Vagina (tissue), 2 donors: ENCODE results near the gene MYH9. TPM values are rescaled to one million over a fixed set of nuclear protein-coding genes. Genes with fewer than 3 reads are reported as not detected.

ENCODE experiments used
- DNase-seq, 2 donors: peaks; one replicate each; pipeline ENCODE4 v3.0.0-alpha.2; 2017; ENCODE audit errors: extremely low spot score in 2 of 2
- H3K27ac ChIP-seq: fragments of 200-600 bp; sonication (generic); one replicate; pipeline ENCODE4 v1.5.1; 2019
- H3K27me3 ChIP-seq: fragments of 200-600 bp; sonication (generic); one replicate; pipeline ENCODE4 v1.5.1; 2019
- H3K36me3 ChIP-seq, 2 donors: fragments of 200-600 bp; sonication (generic); one replicate each; pipeline ENCODE4 v1.5.1; 2017 to 2019
- H3K4me1 ChIP-seq: fragments of 200-600 bp; sonication (generic); one replicate; pipeline ENCODE4 v1.5.1; 2019
- H3K4me3 ChIP-seq, 2 donors: fragments of 200-600 bp; sonication (generic); 1 replicate in 1 of 2; 2 replicates in 1 of 2; pipeline ENCODE4 v1.5.1; 2016 to 2019
- H3K9me3 ChIP-seq: fragments of 200-600 bp; sonication (generic); one replicate; pipeline ENCODE4 v1.5.1; 2019
- POLR2A ChIP-seq, 2 donors: fragments of 450-650 bp; IDR thresholded peaks; one replicate each; pipeline ENCODE4 v1.6.1; 2017; ENCODE audit warnings: antibody characterized with exemption in 2 of 2, mild to moderate bottlenecking in 2 of 2, moderate library complexity in 2 of 2
- POLR2AphosphoS5 ChIP-seq, 2 donors: sonication (generic); formaldehyde crosslinking; IDR thresholded peaks; one replicate each; pipeline ENCODE4 v1.9.0; 2017; ENCODE audit warnings: antibody characterized with exemption in 2 of 2, mild to moderate bottlenecking in 2 of 2, low read depth in 1 of 2; ENCODE audit not compliant: insufficient read depth in 1 of 2
- intact Hi-C: fragments of 100-400 bp; cut with DNase I; formaldehyde crosslinking; loops from one replicate; pipeline ENCODE4 v1.15.1; 2023
- total RNA-seq: library from RNA; depleted of rRNA; stranded (reverse); fragments of >200 nt; gene quantifications from one replicate; pipeline ENCODE4 v1.2.3, GENCODE V29; 2016
- TF ChIP-seq, protein P1 (sequence below), 3 experiments: fragments of 450-650 bp in 2 of 3; fragments of 200-600 bp in 1 of 3; sonication (generic) in 1 of 3; IDR thresholded peaks; one replicate each; pipeline ENCODE4 v1.5.1; 2017 to 2019; ENCODE audit warnings: antibody characterized with exemption in 3 of 3, mild to moderate bottlenecking in 2 of 3, moderate library complexity in 2 of 3

Gene MYH9
- total RNA-seq, 1 donor from 2014 or later = 333 TPM

DNA sequence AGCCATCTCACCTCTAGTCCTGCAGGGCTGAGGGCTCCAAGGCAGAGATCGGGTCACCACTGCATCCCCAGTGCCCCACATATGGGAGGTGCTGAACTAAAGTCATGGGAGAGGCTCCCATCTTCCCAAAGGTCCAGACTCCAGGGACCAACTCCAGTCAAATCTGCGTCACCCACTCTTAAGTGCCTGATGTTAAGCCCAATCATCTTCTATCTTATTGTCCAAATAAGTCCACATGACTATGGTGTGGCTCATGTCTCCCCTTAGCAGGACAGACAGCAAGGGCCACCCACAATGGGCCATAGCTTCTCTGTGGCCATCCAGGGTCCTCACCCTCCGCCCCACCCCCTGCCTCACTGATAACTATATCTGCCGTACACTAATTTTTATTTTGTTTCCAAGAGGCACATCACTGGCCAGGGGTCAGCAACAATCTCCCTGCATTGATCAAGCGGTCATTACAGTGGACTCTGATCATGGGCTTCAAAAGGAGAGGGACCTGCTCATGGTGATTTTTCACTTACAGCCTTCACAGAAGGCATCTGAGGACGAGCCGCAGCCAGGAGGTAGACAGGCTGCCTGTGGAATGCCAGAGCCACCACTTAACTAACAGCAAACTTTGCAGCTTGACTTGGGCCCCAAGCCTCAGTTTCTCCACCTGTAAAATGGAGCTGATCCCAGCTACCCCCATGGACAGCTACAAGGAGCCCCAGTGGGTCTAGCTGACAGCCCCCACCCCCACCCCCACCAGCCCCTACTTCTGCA is 23.3 kb downstream of the MYH9 start:
- Histone ChIP-seq H3K4me1 (peaks cover 100% of the 10 kb centered on the region), H3K9me3 (no peaks in the 10 kb centered on the region), H3K27me3 (no peaks in the 10 kb centered on the region), H3K36me3 (no peaks in the 10 kb centered on the region), H3K4me3 (no peak overlapping the region), H3K27ac (peak overlapping the region; percentile 93)
- intact Hi-C loops = loop anchor here (5.0 kb wide), 1 partner anchor 32 kb away; no protein-coding TSS in a partner anchor
- TF ChIP-seq POLR2A (IDR thresholded peaks at IDR 0.05) = no peak
- DNase-seq = no peak

DNA sequence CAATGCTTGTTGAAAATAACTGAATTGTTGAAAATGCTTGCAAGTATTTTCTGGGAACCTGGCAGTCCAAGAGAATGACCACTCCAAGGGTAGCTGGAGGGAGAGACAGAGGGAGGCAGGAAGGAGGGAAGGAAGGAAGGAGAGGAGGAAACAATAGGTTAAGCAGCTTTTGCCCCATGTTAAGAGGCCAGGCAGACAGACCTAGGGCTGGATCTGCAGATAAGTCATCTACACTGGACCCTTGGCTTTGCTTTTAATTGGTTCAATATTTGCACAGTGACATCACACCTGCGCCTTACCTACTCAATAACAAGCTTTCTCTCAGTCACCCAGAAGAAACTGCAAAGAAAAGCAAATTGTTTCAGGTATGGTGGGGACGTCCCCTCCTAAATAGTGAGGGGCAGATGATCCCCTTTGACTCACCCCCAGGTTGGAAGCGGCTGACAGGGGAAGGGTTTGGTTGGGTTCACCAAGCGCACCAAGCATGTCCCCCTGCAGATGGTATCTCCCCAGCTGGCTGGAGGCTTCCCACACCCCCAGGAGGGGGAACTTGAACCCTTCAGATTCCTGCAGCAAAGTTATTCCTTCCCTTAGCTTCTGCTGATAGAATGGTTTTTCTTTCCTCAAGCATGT is 24.3 kb downstream of the MYH9 start:
- Histone ChIP-seq H3K9me3 (no peaks in the 10 kb centered on the region), H3K36me3 (no peaks in the 10 kb centered on the region), H3K4me1 (peaks cover 100% of the 10 kb centered on the region), H3K27me3 (no peaks in the 10 kb centered on the region), H3K27ac (peak overlapping the region; percentile 93), H3K4me3 (no peak overlapping the region)
- TF ChIP-seq, protein P1, sequence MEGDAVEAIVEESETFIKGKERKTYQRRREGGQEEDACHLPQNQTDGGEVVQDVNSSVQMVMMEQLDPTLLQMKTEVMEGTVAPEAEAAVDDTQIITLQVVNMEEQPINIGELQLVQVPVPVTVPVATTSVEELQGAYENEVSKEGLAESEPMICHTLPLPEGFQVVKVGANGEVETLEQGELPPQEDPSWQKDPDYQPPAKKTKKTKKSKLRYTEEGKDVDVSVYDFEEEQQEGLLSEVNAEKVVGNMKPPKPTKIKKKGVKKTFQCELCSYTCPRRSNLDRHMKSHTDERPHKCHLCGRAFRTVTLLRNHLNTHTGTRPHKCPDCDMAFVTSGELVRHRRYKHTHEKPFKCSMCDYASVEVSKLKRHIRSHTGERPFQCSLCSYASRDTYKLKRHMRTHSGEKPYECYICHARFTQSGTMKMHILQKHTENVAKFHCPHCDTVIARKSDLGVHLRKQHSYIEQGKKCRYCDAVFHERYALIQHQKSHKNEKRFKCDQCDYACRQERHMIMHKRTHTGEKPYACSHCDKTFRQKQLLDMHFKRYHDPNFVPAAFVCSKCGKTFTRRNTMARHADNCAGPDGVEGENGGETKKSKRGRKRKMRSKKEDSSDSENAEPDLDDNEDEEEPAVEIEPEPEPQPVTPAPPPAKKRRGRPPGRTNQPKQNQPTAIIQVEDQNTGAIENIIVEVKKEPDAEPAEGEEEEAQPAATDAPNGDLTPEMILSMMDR (IDR thresholded peaks at IDR 0.05) = no peak
- TF ChIP-seq POLR2AphosphoS5 (IDR thresholded peaks at IDR 0.05; ENCODE audit: insufficient read depth in 1 of 2, low read depth in 1 of 2) (no peak), POLR2A (IDR thresholded peaks at IDR 0.05) (no peak)
- intact Hi-C loops = no loop called here
- no peak for DNase-seq

DNA sequence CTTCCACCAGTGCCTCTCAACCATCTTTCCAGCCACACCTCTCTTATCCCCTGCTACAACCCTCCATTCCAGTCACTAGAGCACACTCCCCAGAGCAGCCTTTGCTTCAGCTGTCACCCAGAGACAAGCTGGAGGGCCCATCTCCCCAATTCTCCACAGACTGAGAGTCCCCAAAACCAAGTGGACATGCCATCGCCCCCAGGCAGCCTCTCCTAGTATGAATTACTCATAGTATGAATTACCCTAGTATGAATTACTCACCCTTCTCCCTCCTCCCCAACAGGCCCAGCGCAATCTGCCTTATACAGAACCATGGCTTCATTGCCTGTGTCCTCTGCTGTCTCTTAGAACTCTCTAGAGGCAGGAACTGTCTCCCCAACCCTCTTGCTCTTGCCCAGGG is 24.8 kb downstream of the MYH9 start:
- Histone ChIP-seq H3K27me3 (no peaks in the 10 kb centered on the region), H3K4me1 (peaks cover 100% of the 10 kb centered on the region), H3K36me3 (no peaks in the 10 kb centered on the region), H3K27ac (peak overlapping the region; percentile 93), H3K4me3 (no peak overlapping the region), H3K9me3 (no peaks in the 10 kb centered on the region)
- intact Hi-C loops = no loop called here
- TF ChIP-seq, protein P1 (IDR thresholded peaks at IDR 0.05) = no peak
- TF ChIP-seq POLR2AphosphoS5 (IDR thresholded peaks at IDR 0.05; ENCODE audit: insufficient read depth in 1 of 2, low read depth in 1 of 2) (no peak), POLR2A (IDR thresholded peaks at IDR 0.05) (no peak)
- no peak for DNase-seq

DNA sequence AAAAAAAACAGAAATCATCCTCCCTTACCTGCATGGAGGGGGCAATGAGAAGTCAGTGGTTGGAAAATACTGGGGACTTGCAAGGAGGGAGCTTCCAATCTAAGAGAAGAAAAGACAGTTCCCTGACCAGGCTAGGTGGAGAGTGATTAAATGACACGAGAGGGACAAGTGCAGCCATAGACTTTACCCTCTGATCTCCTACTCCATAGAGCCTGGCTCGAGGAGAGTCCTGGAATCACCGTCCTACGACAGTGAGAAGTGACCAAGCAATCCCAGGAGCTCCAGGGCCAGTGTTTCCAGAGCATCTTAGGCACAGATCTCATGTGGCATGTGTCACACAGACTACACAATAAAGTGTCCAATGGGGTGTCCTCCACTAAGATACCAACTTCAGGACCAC is 25.7 kb downstream of the MYH9 start:
- Histone ChIP-seq H3K36me3 (no peaks in the 10 kb centered on the region), H3K27me3 (no peaks in the 10 kb centered on the region), H3K4me3 (peak overlapping the region in 1 of 2 donors; percentile 16), H3K9me3 (no peaks in the 10 kb centered on the region), H3K4me1 (peaks cover 100% of the 10 kb centered on the region), H3K27ac (peak overlapping the region; percentile 93)
- TF ChIP-seq POLR2AphosphoS5 (IDR thresholded peaks at IDR 0.05; ENCODE audit: insufficient read depth in 1 of 2, low read depth in 1 of 2) (no peak), POLR2A (IDR thresholded peaks at IDR 0.05) (no peak)
- TF ChIP-seq, protein P1 (IDR thresholded peaks at IDR 0.05) = no peak
- DNase-seq = no peak
- intact Hi-C loops = no loop called here

DNA sequence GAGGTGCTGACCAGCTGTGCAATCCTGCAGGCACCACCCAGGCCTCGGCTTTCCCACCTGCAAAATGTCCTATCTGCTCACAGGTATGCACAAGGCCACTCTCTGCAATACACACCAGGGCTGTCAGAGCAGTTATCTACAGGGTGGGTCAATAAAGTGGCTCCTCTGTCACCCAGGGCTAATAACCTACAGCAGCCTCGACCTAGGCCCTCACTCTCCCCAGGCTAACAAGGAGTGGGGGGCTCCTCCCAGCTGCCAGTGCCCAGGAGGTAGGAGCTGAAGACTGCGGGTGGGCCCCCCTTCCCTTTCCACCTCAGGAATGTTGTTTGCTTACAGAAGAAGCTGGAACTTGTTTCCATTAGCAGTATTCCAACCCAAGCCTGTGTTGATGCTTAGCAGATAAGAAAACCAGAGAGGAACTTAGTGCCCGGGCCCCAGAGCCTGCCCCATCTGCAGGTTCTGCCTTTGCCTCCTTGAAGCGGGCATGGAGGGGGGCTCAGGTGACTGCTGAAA is 26.8 kb downstream of the MYH9 start:
- H3K4me3 ChIP-seq = peak overlapping the region in 1 of 2 donors; percentile 26
- no peaks in the 10 kb centered on the region for H3K9me3 ChIP-seq
- no peaks in the 10 kb centered on the region for H3K36me3 ChIP-seq
- H3K27ac ChIP-seq = peak overlapping the region; percentile 93
- TF ChIP-seq POLR2AphosphoS5 (IDR thresholded peaks at IDR 0.05; ENCODE audit: insufficient read depth in 1 of 2, low read depth in 1 of 2) (peak in 1 of 2 donors; percentile 12), POLR2A (IDR thresholded peaks at IDR 0.05) (no peak)
- no peaks in the 10 kb centered on the region for H3K27me3 ChIP-seq
- H3K4me1 ChIP-seq = peaks cover 100% of the 10 kb centered on the region
- intact Hi-C loops = no loop called here
- DNase-seq = no peak
